Gastrocnemius medialis (tissue), 4 donors: ENCODE results near the gene MRM2. TPM values are rescaled to one million over a fixed set of nuclear protein-coding genes. Genes with fewer than 3 reads are reported as not detected.

ENCODE experiments used
- ATAC-seq, 2 donors: fragments of 150-250 bp; one replicate each; pipeline ENCODE4 v1.9.1; 2016
- DNase-seq, 2 donors: peaks; one replicate each; pipeline ENCODE4 v3.0.0-alpha.2; 2019
- H3K27ac ChIP-seq, 4 donors: fragments of 200-600 bp; sonication (generic); 1 replicate in 1 of 4; 2 replicates in 3 of 4; pipeline ENCODE4 v1.5.1; 2016 to 2018; ENCODE audit warnings: mild to moderate bottlenecking in 2 of 4, moderate library complexity in 1 of 4
- H3K27me3 ChIP-seq, 3 donors: fragments of 200-600 bp; sonication (generic) in 2 of 3; 1 replicate in 1 of 3; 2 replicates in 2 of 3; pipeline versions ENCODE4 v1.5.1 to v1.6.0; 2016 to 2019; ENCODE audit warnings: mild to moderate bottlenecking in 1 of 3, moderate library complexity in 1 of 3
- H3K36me3 ChIP-seq, 2 donors: fragments of 200-600 bp; sonication (generic) in 1 of 2; one replicate each; pipeline ENCODE4 v1.5.1; 2017 to 2018
- H3K4me1 ChIP-seq, 2 donors: fragments of 200-600 bp; sonication (generic) in 1 of 2; one replicate each; pipeline ENCODE4 v1.5.1; 2016 to 2017; ENCODE audit warnings: mild to moderate bottlenecking in 2 of 2
- H3K4me3 ChIP-seq, 4 donors: fragments of 200-600 bp; sonication (generic) in 3 of 4; 1 replicate in 1 of 4; 2 replicates in 3 of 4; pipeline ENCODE4 v1.5.1; 2016 to 2019; ENCODE audit warnings: mild to moderate bottlenecking in 2 of 4
- H3K9me3 ChIP-seq, 3 donors: fragments of 200-600 bp; sonication (generic) in 2 of 3; 1 replicate in 1 of 3; 2 replicates in 2 of 3; pipeline ENCODE4 v1.5.1; 2016 to 2019
- CTCF ChIP-seq, 5 experiments: fragments of 450-650 bp in 3 of 5; fragments of 200-600 bp in 2 of 5; sonication (generic) in 2 of 5; IDR thresholded peaks in 4 of 5; conservative IDR thresholded peaks in 1 of 5; 1 replicate in 4 of 5; 2 replicates in 1 of 5; pipeline ENCODE4 v1.5.1; 2016 to 2019; ENCODE audit warnings: antibody characterized with exemption in 5 of 5, mild to moderate bottlenecking in 3 of 5, moderate library complexity in 3 of 5
- POLR2A ChIP-seq, 2 donors: fragments of 450-650 bp; IDR thresholded peaks; one replicate each; pipeline ENCODE4 v1.6.1; 2017; ENCODE audit warnings: antibody characterized with exemption in 2 of 2, mild to moderate bottlenecking in 2 of 2, moderate library complexity in 2 of 2
- in situ Hi-C, 4 donors: fragments of 200-750 bp; cut with MboI; loops; one replicate each; pipeline versions ENCODE4 v1.15.0 to v1.8.0; 2017; ENCODE audit warnings: low sequenced_read_pairs in 4 of 4
- intact Hi-C: fragments of 100-400 bp; cut with DNase I; formaldehyde crosslinking; loops from one replicate; pipeline ENCODE4 v1.15.1; 2023; ENCODE audit warnings: low total_unique reads
- total RNA-seq, 4 donors: library from RNA; depleted of rRNA; stranded (reverse); fragments of >200 nt; gene quantifications; one replicate each; pipeline versions ENCODE4 v1.1.0 to v1.2.3, GENCODE V29; 2016

The MRM2 gene
- total RNA-seq, 4 donors from 2014 or later: 14.1 to 41.7 (median 16.9) TPM

- no peak overlapping the region for H3K4me3 ChIP-seq
- no peak for DNase-seq
- no peaks in the 10 kb centered on the region for H3K4me1 ChIP-seq
- no peaks in the 10 kb centered on the region for H3K9me3 ChIP-seq
- intact Hi-C loops: no loop called here
- no peaks in the 10 kb centered on the region for H3K27me3 ChIP-seq
- no peaks in the 10 kb centered on the region for H3K36me3 ChIP-seq
- no peak for TF ChIP-seq CTCF (IDR thresholded peaks at IDR 0.05 in 4 of 5, conservative IDR thresholded peaks at IDR 0.05 in 1 of 5)
- H3K27ac ChIP-seq: no peak overlapping the region
- no peak for ATAC-seq
- in situ Hi-C loops: no loop called here
Observed at GRCh38 chr7:2288503-2288902, 46.5 kb upstream of the MRM2 start.

- H3K27ac ChIP-seq: no peak overlapping the region
- no peaks in the 10 kb centered on the region for H3K9me3 ChIP-seq
- in situ Hi-C loops (no loop called here), intact Hi-C loops (no loop called here)
- H3K4me1 ChIP-seq: no peaks in the 10 kb centered on the region
- ATAC-seq (no peak), DNase-seq (no peak)
- H3K36me3 ChIP-seq: no peaks in the 10 kb centered on the region
- no peaks in the 10 kb centered on the region for H3K27me3 ChIP-seq
- TF ChIP-seq POLR2A (IDR thresholded peaks at IDR 0.05) (no peak), CTCF (IDR thresholded peaks at IDR 0.05 in 4 of 5, conservative IDR thresholded peaks at IDR 0.05 in 1 of 5) (no peak)
- H3K4me3 ChIP-seq: no peak overlapping the region
Observed at GRCh38 chr7:2287745-2288144, 45.7 kb upstream of the MRM2 start.

- no peaks in the 10 kb centered on the region for H3K4me1 ChIP-seq
- intact Hi-C loops (no loop called here), in situ Hi-C loops (no loop called here)
- ATAC-seq (no peak), DNase-seq (no peak)
- no peak overlapping the region for H3K27ac ChIP-seq
- TF ChIP-seq POLR2A (IDR thresholded peaks at IDR 0.05): no peak
- no peak for TF ChIP-seq CTCF (IDR thresholded peaks at IDR 0.05 in 4 of 5, conservative IDR thresholded peaks at IDR 0.05 in 1 of 5)
- no peak overlapping the region for H3K4me3 ChIP-seq
- H3K9me3 ChIP-seq: no peaks in the 10 kb centered on the region
- H3K27me3 ChIP-seq: no peaks in the 10 kb centered on the region
- H3K36me3 ChIP-seq: no peaks in the 10 kb centered on the region
Observed at GRCh38 chr7:2283074-2283473, 41.1 kb upstream of the MRM2 start.

GRCh38 chr7:2282185-2282751 lies 40.3 kb upstream of the MRM2 start:
- H3K9me3 ChIP-seq: no peaks in the 10 kb centered on the region
- TF ChIP-seq POLR2A (IDR thresholded peaks at IDR 0.05) (no peak), CTCF (IDR thresholded peaks at IDR 0.05 in 4 of 5, conservative IDR thresholded peaks at IDR 0.05 in 1 of 5) (no peak)
- in situ Hi-C loops: no loop called here
- no peaks in the 10 kb centered on the region for H3K4me1 ChIP-seq
- ATAC-seq: no peak
- intact Hi-C loops: no loop called here
- H3K27me3 ChIP-seq: no peaks in the 10 kb centered on the region
- H3K4me3 ChIP-seq: no peak overlapping the region
- no peak for DNase-seq
- H3K36me3 ChIP-seq: no peaks in the 10 kb centered on the region
- no peak overlapping the region for H3K27ac ChIP-seq

GRCh38 chr7:2281541-2281940 lies 39.5 kb upstream of the MRM2 start:
- DNase-seq (no peak), ATAC-seq (no peak)
- Histone ChIP-seq H3K4me3 (no peak overlapping the region), H3K27me3 (no peaks in the 10 kb centered on the region), H3K4me1 (no peaks in the 10 kb centered on the region), H3K9me3 (no peaks in the 10 kb centered on the region), H3K36me3 (no peaks in the 10 kb centered on the region), H3K27ac (no peak overlapping the region)
- in situ Hi-C loops: no loop called here
- TF ChIP-seq POLR2A (IDR thresholded peaks at IDR 0.05) (no peak), CTCF (IDR thresholded peaks at IDR 0.05 in 4 of 5, conservative IDR thresholded peaks at IDR 0.05 in 1 of 5) (no peak)
- intact Hi-C loops: no loop called here
